Breast epithelium (tissue), 3 donors: ENCODE results near the gene ZSCAN5C.
"Not testable (repeated sequence)": the region's sequence is repeated elsewhere in the genome, so short reads cannot be mapped to it uniquely, and the experiment has no call there.

Experiments used
- POLR2A ChIP-seq: fragments of 450-650 bp; IDR thresholded peaks from one replicate; pipeline ENCODE4 v1.6.1; 2016; ENCODE audit warnings: antibody characterized with exemption, mild to moderate bottlenecking, moderate library complexity
- TF ChIP-seq, protein P1 (sequence below), 3 donors: fragments of 450-650 bp; IDR thresholded peaks; one replicate each; pipeline ENCODE4 v1.5.1; 2016 to 2017; ENCODE audit warnings: antibody characterized with exemption in 3 of 3, mild to moderate bottlenecking in 3 of 3, moderate library complexity in 3 of 3

DNA sequence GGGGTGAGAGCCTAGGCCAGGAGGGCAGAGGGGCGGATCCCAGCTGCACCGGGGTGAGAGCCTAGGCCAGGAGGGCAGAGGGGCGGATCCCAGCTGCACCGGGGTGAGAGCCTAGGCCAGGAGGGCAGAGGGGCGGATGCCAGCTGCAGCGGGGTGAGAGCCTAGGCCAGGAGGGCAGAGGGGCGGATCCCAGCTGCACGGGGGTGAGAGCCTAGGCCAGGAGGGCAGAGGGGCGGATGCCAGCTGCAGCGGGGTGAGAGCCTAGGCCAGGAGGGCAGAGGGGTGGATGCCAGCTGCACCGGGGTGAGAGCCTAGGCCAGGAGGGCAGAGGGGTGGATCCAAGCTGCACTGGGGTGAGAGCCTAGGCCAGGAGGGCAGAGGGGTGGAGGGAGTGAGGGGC is 25.8 kb upstream of the ZSCAN5C start:
- TF ChIP-seq, protein P1, sequence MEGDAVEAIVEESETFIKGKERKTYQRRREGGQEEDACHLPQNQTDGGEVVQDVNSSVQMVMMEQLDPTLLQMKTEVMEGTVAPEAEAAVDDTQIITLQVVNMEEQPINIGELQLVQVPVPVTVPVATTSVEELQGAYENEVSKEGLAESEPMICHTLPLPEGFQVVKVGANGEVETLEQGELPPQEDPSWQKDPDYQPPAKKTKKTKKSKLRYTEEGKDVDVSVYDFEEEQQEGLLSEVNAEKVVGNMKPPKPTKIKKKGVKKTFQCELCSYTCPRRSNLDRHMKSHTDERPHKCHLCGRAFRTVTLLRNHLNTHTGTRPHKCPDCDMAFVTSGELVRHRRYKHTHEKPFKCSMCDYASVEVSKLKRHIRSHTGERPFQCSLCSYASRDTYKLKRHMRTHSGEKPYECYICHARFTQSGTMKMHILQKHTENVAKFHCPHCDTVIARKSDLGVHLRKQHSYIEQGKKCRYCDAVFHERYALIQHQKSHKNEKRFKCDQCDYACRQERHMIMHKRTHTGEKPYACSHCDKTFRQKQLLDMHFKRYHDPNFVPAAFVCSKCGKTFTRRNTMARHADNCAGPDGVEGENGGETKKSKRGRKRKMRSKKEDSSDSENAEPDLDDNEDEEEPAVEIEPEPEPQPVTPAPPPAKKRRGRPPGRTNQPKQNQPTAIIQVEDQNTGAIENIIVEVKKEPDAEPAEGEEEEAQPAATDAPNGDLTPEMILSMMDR (IDR thresholded peaks at IDR 0.05), result not testable (repeated sequence)
- TF ChIP-seq POLR2A, result not testable (repeated sequence)
